HepG2 (cell line): ENCODE results near the gene STMN3. TPM values are rescaled to one million over a fixed set of nuclear protein-coding genes. Genes with fewer than 3 reads are reported as not detected.

Source experiments
- ATAC-seq: fragments of 200-7000 bp; cut with Tn5 transposase; 3 replicates; pipeline ENCODE4 v1.9.1; 2020; ENCODE audit warnings: mild to moderate bottlenecking, moderate library complexity
- BruUV-seq: library from RNA; stranded (reverse); fragments of 400-500 nt; replicated peaks from 2 replicates; lab custom pipeline; 2021; lab: Mats Ljungman, UMichigan
- CTCF ChIA-PET: fragments of 300-600 bp; formaldehyde crosslinking; extraction: SDS; loops from one replicate; lab custom pipeline; 2021; ENCODE audit warnings: low total read pairs, inconsistent platforms, low intra/inter-chr PET ratio; lab: Yijun Ruan, JAX
- POLR2A ChIA-PET: fragments of 350-600 bp; sonication (Branson Sonifier 250); formaldehyde crosslinking; loops from one replicate; lab custom pipeline; 2020; ENCODE audit warnings: antibody characterized with exemption, inconsistent platforms; lab: Yijun Ruan, JAX
- DNase-seq: peaks from one replicate; pipeline ENCODE4 v3.0.0-alpha.2; 2015; ENCODE audit warnings: low spot score
- FAIRE-seq: peaks from 3 replicates; lab custom pipeline; 2011; peaks lifted over from hg19 to GRCh38; lab: Jason Lieb, UNC
- H2AFZ ChIP-seq: one replicate; pipeline ENCODE4 v1.6.1; 2011; ENCODE audit warnings: low read length, inconsistent platforms
- H3K27ac ChIP-seq: fragments of 300-600 bp; 3 replicates; pipeline ENCODE4 v1.8.0; 2011; ENCODE audit warnings: mixed run types, mild to moderate bottlenecking, mixed read lengths, low read length, inconsistent platforms; ENCODE audit not compliant: insufficient read depth; ENCODE audit errors: extremely low read length
- H3K27me3 ChIP-seq, 2 experiments: fragments of 200-600 bp in 1 of 2; 2 replicates in 1 of 2; 3 replicates in 1 of 2; pipeline versions ENCODE4 v1.6.0 to v1.8.0; 2011; ENCODE audit warnings: low read length in 2 of 2, mild to moderate bottlenecking in 2 of 2, moderate library complexity in 2 of 2, inconsistent platforms in 1 of 2; ENCODE audit not compliant: insufficient read depth in 2 of 2, control insufficient read depth in 1 of 2
- H3K36me3 ChIP-seq, 2 experiments: fragments of 200-600 bp in 1 of 2; replicated peaks in 1 of 2; 2 replicates in 1 of 2; 3 replicates in 1 of 2; pipeline versions ENCODE4 v1.5.1 to v1.8.0; 2011; ENCODE audit warnings: low read length in 2 of 2, inconsistent platforms in 1 of 2; ENCODE audit not compliant: insufficient read depth in 2 of 2, control insufficient read depth in 1 of 2
- H3K4me1 ChIP-seq: 2 replicates; pipeline ENCODE4 v1.5.1; 2012; ENCODE audit warnings: low read length, inconsistent platforms; ENCODE audit not compliant: insufficient read depth
- H3K4me2 ChIP-seq: 2 replicates; pipeline ENCODE4 v1.6.0; 2011; ENCODE audit warnings: low read depth, low read length, inconsistent platforms
- H3K4me3 ChIP-seq, 3 experiments: fragments of 200-600 bp in 1 of 3; sonication (generic), shearing (Covaris generic) in 1 of 3; replicated peaks in 1 of 3; 2 replicates each; pipeline ENCODE4 v1.5.1; 2011 to 2016; ENCODE audit warnings: low read length in 3 of 3, inconsistent platforms in 2 of 3, low read depth in 2 of 3, mild to moderate bottlenecking in 2 of 3, control low read depth in 1 of 3, mixed read lengths in 1 of 3; ENCODE audit not compliant: insufficient read depth in 1 of 3
- H3K79me2 ChIP-seq: one replicate; pipeline ENCODE4 v1.6.1; 2011; ENCODE audit warnings: low read length, inconsistent platforms; ENCODE audit not compliant: insufficient read depth
- H3K9ac ChIP-seq: 2 replicates; pipeline ENCODE4 v1.6.0; 2011; ENCODE audit warnings: mild to moderate bottlenecking, low read depth, low read length, inconsistent platforms; ENCODE audit not compliant: insufficient read depth
- H3K9me3 ChIP-seq: 2 replicates; pipeline ENCODE4 v1.5.1; 2012; ENCODE audit warnings: mild to moderate bottlenecking, low read length
- H4K20me1 ChIP-seq: 2 replicates; pipeline ENCODE4 v1.6.0; 2011; ENCODE audit warnings: inconsistent platforms, mild to moderate bottlenecking, low read length, moderate library complexity; ENCODE audit not compliant: insufficient read depth
- NAIF1 ChIP-seq: sonication (generic); formaldehyde crosslinking; IDR thresholded peaks from 2 replicates; pipeline ENCODE4 v1.5.0; 2020; ENCODE audit warnings: mild to moderate bottlenecking, missing genetic modification reagents, borderline replicate concordance
- RBFOX2 ChIP-seq: fragments of 200-400 bp; formaldehyde crosslinking; IDR thresholded peaks from 2 replicates; pipeline ENCODE4 v1.6.1; 2017; ENCODE audit warnings: low read depth, mild to moderate bottlenecking, low read length
- RBM22 ChIP-seq: fragments of 200-400 bp; formaldehyde crosslinking; optimal IDR thresholded peaks from 2 replicates; pipeline ENCODE3; 2017; ENCODE audit warnings: mild to moderate bottlenecking, low read length, moderate library complexity
- TAF1 ChIP-seq: sonication (generic); formaldehyde crosslinking; IDR thresholded peaks from 2 replicates; pipeline ENCODE4 v1.4.0; 2020; ENCODE audit warnings: missing genetic modification reagents
- ZNF331 ChIP-seq: sonication (generic); formaldehyde crosslinking; IDR thresholded peaks from 2 replicates; pipeline ENCODE4 v1.4.0; 2020; ENCODE audit warnings: missing genetic modification reagents
- ZNF567 ChIP-seq: sonication (generic); formaldehyde crosslinking; IDR thresholded peaks from 2 replicates; pipeline ENCODE4 v1.8.1; 2023; ENCODE audit warnings: mild to moderate bottlenecking, missing genetic modification reagents, borderline replicate concordance
- ZNF678 ChIP-seq: sonication (generic); formaldehyde crosslinking; IDR thresholded peaks from 2 replicates; pipeline ENCODE4 v1.4.0; 2020; ENCODE audit warnings: mild to moderate bottlenecking, missing genetic modification reagents
- WGBS: methylation state at CpG from one replicate; pipeline ENCODE4 v1.1.6; 2017; ENCODE audit warnings: low lambda C conversion rate; 5-methylcytosine and 5-hydroxymethylcytosine counted together
- in situ Hi-C: cut with HindIII; loops from 2 replicates; pipeline ENCODE4 v1.10.0; 2017; ENCODE audit warnings: low pct_unique_long_range_greater_than_20kb; ENCODE audit not compliant: extremely low pct_ligation_motif_present
- intact Hi-C: fragments of 100-400 bp; cut with micrococcal nuclease; formaldehyde crosslinking; loops from one replicate; pipeline ENCODE4 v1.10.0; 2022; ENCODE audit not compliant: unreplicated experiment
- polyA plus RNA-seq, 8 experiments: library from polyadenylated mRNA; depleted of rRNA in 3 of 8; stranded (reverse) in 7 of 8; unstranded in 1 of 8; fragments of >200 nt; fragmentation: Illumina TruSeq in 4 of 8; extraction: Trizol in 4 of 8; gene quantifications; 2 replicates each; pipeline versions ENCODE4 v1.2.1 to v1.2.3, GENCODE V29; 2011 to 2016; ENCODE audit warnings: low read depth in 4 of 8, missing spikeins in 1 of 8, mixed read lengths in 1 of 8; ENCODE audit not compliant: insufficient read depth in 1 of 8
- total RNA-seq, 5 experiments: library from RNA; depleted of rRNA; stranded (reverse); fragments of >200 nt; fragmentation: Illumina TruSeq; extraction: Trizol; gene quantifications; 2 replicates each; pipeline ENCODE4 v1.2.3, GENCODE V29; 2016; ENCODE audit warnings: low read depth in 1 of 5
- TF ChIP-seq, protein P1 (sequence below): IDR thresholded peaks from 2 replicates; pipeline ENCODE4 v1.6.1; 2016; ENCODE audit warnings: low read depth

Gene STMN3
- total and polyA plus RNA-seq, 2 of the 13 experiments (the other 11 are each of a cell fraction or from before 2014, with no cell fraction given), result 21.0 to 48.3 TPM

GRCh38 chr20:63617876-63618265 is 35.4 kb downstream of the STMN3 start (continued):
- TF ChIP-seq ZNF678 (CRISPR knock-in tag), result no peak

DNA sequence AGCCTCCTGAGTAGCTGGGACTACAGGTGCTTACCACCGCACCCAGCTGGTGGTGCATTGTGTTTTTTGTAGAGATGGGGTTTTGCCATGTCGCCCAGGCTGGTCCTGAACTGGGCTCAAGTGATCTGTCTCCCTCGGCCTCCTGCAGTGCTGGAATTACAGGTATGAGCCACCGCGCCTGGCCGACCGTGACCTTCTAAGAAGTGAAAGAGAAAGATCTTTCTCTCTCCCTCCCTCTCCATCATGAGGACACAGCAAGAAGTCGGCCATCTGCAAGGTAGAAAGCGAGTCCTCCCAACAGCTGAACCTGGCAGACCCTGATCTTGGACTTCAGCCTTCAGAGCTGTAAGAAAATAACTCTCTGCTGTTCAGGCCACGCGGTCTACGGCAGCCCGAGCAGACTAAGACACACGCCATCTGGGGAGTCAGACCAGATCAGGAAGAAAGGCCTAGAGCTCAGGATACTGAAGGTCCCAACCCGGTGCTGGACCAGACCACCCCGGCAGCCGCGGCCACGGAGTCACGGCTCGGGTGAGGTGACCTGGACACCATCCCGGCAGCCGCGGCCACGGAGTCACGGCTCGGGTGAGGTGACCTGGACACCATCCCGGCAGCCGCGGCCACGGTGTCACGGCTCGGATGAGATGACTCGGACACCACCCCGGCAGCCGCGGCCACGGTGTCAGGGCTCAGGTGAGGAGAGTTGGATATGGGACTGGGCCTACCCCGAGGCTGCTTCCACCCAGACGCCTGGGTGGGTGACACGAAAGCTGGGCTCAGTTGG is 35.9 kb downstream of the STMN3 start:
- CTCF ChIA-PET, result no interaction called here
- H3K9ac ChIP-seq, result no peak overlapping the region
- 95% methylated on average over 41 of the region's 41 CpGs for WGBS
- no peak overlapping the region for H3K27ac ChIP-seq
- H4K20me1 ChIP-seq, result peaks cover under 1% of the 10 kb centered on the region; the same call in 1 of the 2 replicates
- H3K4me3 ChIP-seq, result no peak overlapping the region
- peaks cover 20 to 54% of the 10 kb centered on the region in 2 experiments for H3K36me3 ChIP-seq
- intact Hi-C loops, result no loop called here
- POLR2A ChIA-PET, result interaction anchor here (0.7 kb wide), 1 partner anchor 10 kb away, joined by 3 read pairs; the partner anchor contains the start of gene GMEB2
- no peaks in the 10 kb centered on the region for H3K27me3 ChIP-seq
- in situ Hi-C loops, result no loop called here
- BruUV-seq, result no TSS peak
- DNase-seq (no peak), ATAC-seq (no peak; the same call in 2 of the 3 replicates), FAIRE-seq (no peak)
- H3K4me1 ChIP-seq, result no peaks in the 10 kb centered on the region
- no peak overlapping the region for H2AFZ ChIP-seq
- peaks cover 8% of the 10 kb centered on the region; the same call in 1 of the 2 replicates for H3K9me3 ChIP-seq
- peaks cover 19% of the 10 kb centered on the region for H3K79me2 ChIP-seq
- TF ChIP-seq ZNF331 (CRISPR knock-in tag) (no peak), RBM22 (no peak), RBFOX2 (0 out of 2 replicates have a peak, but pooled peaks have one; percentile 23), TAF1 (CRISPR knock-in tag) (no peak), ZNF567 (no peak), NAIF1 (CRISPR knock-in tag) (no peak)
- TF ChIP-seq, protein P1, sequence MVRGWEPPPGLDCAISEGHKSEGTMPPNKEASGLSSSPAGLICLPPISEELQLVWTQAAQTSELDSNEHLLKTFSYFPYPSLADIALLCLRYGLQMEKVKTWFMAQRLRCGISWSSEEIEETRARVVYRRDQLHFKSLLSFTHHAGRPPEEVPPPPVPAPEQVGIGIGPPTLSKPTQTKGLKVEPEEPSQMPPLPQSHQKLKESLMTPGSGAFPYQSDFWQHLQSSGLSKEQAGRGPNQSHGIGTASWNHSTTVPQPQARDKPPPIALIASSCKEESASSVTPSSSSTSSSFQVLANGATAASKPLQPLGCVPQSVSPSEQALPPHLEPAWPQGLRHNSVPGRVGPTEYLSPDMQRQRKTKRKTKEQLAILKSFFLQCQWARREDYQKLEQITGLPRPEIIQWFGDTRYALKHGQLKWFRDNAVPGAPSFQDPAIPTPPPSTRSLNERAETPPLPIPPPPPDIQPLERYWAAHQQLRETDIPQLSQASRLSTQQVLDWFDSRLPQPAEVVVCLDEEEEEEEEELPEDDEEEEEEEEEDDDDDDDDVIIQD (CRISPR knock-in tag), result no peak
- no peak overlapping the region for H3K4me2 ChIP-seq
